HepG2 (cell line): Measurements from ENCODE around the gene PRMT7. TPM values are rescaled to one million over a fixed set of nuclear protein-coding genes. Genes with fewer than 3 reads are reported as not detected.

ENCODE experiments used
- CEBPB ChIP-seq: IDR thresholded peaks from 2 replicates; pipeline ENCODE4 v1.6.1; 2011; ENCODE audit warnings: low read depth, low read length, improper control_type of control experiment, borderline replicate concordance
- ELF3 ChIP-seq: IDR thresholded peaks from 2 replicates; pipeline ENCODE4 v1.6.1; 2016; ENCODE audit warnings: missing genetic modification reagents, missing compliant biosample characterization
- FOSL1 ChIP-seq: sonication (generic); formaldehyde crosslinking; IDR thresholded peaks from 2 replicates; pipeline ENCODE4 v1.9.0; 2021; ENCODE audit warnings: missing genetic modification reagents, borderline replicate concordance
- FUBP1 ChIP-seq: sonication (generic); formaldehyde crosslinking; IDR thresholded peaks from 2 replicates; pipeline ENCODE4 v1.5.1; 2020; ENCODE audit warnings: missing genetic modification reagents, mild to moderate bottlenecking, borderline replicate concordance
- HNF4A ChIP-seq: sonication (generic); formaldehyde crosslinking; IDR thresholded peaks from 2 replicates; pipeline ENCODE4 v1.4.0; 2020; ENCODE audit warnings: missing genetic modification reagents
- KAT2B ChIP-seq: fragments of 150-350 bp; IDR thresholded peaks from 2 replicates; pipeline ENCODE4 v1.6.1; 2014; ENCODE audit warnings: low read depth, low read length, borderline replicate concordance
- KDM4B ChIP-seq: sonication (generic); formaldehyde crosslinking; IDR thresholded peaks from 2 replicates; pipeline ENCODE4 v1.4.0; 2020; ENCODE audit warnings: missing genetic modification reagents
- NR2F1 ChIP-seq, 2 experiments: fragments of 450-650 bp in 1 of 2; formaldehyde crosslinking in 1 of 2; IDR thresholded peaks; 2 replicates each; pipeline versions ENCODE4 v1.5.0 to v1.6.1; 2016 to 2020; ENCODE audit warnings: mild to moderate bottlenecking in 1 of 2, missing compliant biosample characterization in 1 of 2, missing genetic modification reagents in 1 of 2, moderate library complexity in 1 of 2
- SNAI1 ChIP-seq: sonication (generic); formaldehyde crosslinking; IDR thresholded peaks from 2 replicates; pipeline ENCODE4 v1.5.0; 2020; ENCODE audit warnings: mild to moderate bottlenecking, missing genetic modification reagents, borderline replicate concordance
- SPEN ChIP-seq: sonication (generic); formaldehyde crosslinking; IDR thresholded peaks from 2 replicates; pipeline ENCODE4 v1.5.1; 2020; ENCODE audit warnings: low read depth, mild to moderate bottlenecking, missing genetic modification reagents
- THYN1 ChIP-seq: sonication (generic); formaldehyde crosslinking; IDR thresholded peaks from 2 replicates; pipeline ENCODE4 v1.8.1; 2023; ENCODE audit warnings: low read depth, mild to moderate bottlenecking, moderate library complexity, missing genetic modification reagents, borderline replicate concordance
- YY1 ChIP-seq: IDR thresholded peaks from 2 replicates; pipeline ENCODE4 v1.6.1; 2011; ENCODE audit warnings: low read length, low read depth, moderate library complexity, mild to moderate bottlenecking; ENCODE audit not compliant: insufficient read depth, insufficient replicate concordance
- ZBTB38 ChIP-seq: sonication (generic); formaldehyde crosslinking; IDR thresholded peaks from 2 replicates; pipeline ENCODE4 v1.5.1; 2020; ENCODE audit warnings: mild to moderate bottlenecking, missing genetic modification reagents
- ZNF343 ChIP-seq: sonication (generic); formaldehyde crosslinking; IDR thresholded peaks from 2 replicates; pipeline ENCODE4 v1.4.0; 2020; ENCODE audit warnings: mild to moderate bottlenecking, missing genetic modification reagents
- ZNF552 ChIP-seq: sonication (generic); formaldehyde crosslinking; IDR thresholded peaks from 2 replicates; pipeline ENCODE4 v1.9.0; 2022; ENCODE audit warnings: missing genetic modification reagents, mild to moderate bottlenecking, borderline replicate concordance
- ZNF781 ChIP-seq: sonication (generic); formaldehyde crosslinking; IDR thresholded peaks from 2 replicates; pipeline ENCODE4 v1.5.1; 2020; ENCODE audit warnings: borderline replicate concordance, mild to moderate bottlenecking, missing genetic modification reagents; ENCODE audit errors: not compliant biosample characterization
- polyA plus RNA-seq, 8 experiments: library from polyadenylated mRNA; depleted of rRNA in 3 of 8; stranded (reverse) in 7 of 8; unstranded in 1 of 8; fragments of >200 nt; fragmentation: Illumina TruSeq in 4 of 8; extraction: Trizol in 4 of 8; gene quantifications; 2 replicates each; pipeline versions ENCODE4 v1.2.1 to v1.2.3, GENCODE V29; 2011 to 2016; ENCODE audit warnings: low read depth in 4 of 8, missing spikeins in 1 of 8, mixed read lengths in 1 of 8; ENCODE audit not compliant: insufficient read depth in 1 of 8
- total RNA-seq, 5 experiments: library from RNA; depleted of rRNA; stranded (reverse); fragments of >200 nt; fragmentation: Illumina TruSeq; extraction: Trizol; gene quantifications; 2 replicates each; pipeline ENCODE4 v1.2.3, GENCODE V29; 2016; ENCODE audit warnings: low read depth in 1 of 5
- TF ChIP-seq, protein P1 (sequence below): sonication (generic); formaldehyde crosslinking; IDR thresholded peaks from 2 replicates; pipeline ENCODE4 v1.4.0; 2020; ENCODE audit warnings: missing genetic modification reagents, borderline replicate concordance
- TF ChIP-seq, protein P2 (sequence below): sonication (generic); formaldehyde crosslinking; IDR thresholded peaks from 2 replicates; pipeline ENCODE4 v1.9.0; 2021; ENCODE audit warnings: missing genetic modification reagents, mild to moderate bottlenecking, borderline replicate concordance

Gene PRMT7
- total and polyA plus RNA-seq, 2 of the 13 experiments (the other 11 are each of a cell fraction or from before 2014, with no cell fraction given): 47.5 to 55.0 TPM

- TF ChIP-seq, protein P1, sequence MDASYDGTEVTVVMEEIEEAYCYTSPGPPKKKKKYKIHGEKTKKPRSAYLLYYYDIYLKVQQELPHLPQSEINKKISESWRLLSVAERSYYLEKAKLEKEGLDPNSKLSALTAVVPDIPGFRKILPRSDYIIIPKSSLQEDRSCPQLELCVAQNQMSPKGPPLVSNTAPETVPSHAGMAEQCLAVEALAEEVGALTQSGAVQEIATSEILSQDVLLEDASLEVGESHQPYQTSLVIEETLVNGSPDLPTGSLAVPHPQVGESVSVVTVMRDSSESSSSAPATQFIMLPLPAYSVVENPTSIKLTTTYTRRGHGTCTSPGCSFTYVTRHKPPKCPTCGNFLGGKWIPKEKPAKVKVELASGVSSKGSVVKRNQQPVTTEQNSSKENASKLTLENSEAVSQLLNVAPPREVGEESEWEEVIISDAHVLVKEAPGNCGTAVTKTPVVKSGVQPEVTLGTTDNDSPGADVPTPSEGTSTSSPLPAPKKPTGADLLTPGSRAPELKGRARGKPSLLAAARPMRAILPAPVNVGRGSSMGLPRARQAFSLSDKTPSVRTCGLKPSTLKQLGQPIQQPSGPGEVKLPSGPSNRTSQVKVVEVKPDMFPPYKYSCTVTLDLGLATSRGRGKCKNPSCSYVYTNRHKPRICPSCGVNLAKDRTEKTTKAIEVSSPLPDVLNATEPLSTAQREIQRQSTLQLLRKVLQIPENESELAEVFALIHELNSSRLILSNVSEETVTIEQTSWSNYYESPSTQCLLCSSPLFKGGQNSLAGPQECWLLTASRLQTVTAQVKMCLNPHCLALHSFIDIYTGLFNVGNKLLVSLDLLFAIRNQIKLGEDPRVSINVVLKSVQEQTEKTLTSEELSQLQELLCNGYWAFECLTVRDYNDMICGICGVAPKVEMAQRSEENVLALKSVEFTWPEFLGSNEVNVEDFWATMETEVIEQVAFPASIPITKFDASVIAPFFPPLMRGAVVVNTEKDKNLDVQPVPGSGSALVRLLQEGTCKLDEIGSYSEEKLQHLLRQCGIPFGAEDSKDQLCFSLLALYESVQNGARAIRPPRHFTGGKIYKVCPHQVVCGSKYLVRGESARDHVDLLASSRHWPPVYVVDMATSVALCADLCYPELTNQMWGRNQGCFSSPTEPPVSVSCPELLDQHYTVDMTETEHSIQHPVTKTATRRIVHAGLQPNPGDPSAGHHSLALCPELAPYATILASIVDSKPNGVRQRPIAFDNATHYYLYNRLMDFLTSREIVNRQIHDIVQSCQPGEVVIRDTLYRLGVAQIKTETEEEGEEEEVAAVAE (CRISPR knock-in tag): peak; percentile 65
- no peak; the same call in 1 of the 2 replicates for TF ChIP-seq ZBTB38 (CRISPR knock-in tag)
- no peak for TF ChIP-seq ZNF343 (CRISPR knock-in tag)
- no peak for TF ChIP-seq ZNF552 (CRISPR knock-in tag)
- peak; percentile 93 for TF ChIP-seq FOSL1
- peak; percentile 72 for TF ChIP-seq HNF4A (CRISPR knock-in tag)
- TF ChIP-seq, protein P2, sequence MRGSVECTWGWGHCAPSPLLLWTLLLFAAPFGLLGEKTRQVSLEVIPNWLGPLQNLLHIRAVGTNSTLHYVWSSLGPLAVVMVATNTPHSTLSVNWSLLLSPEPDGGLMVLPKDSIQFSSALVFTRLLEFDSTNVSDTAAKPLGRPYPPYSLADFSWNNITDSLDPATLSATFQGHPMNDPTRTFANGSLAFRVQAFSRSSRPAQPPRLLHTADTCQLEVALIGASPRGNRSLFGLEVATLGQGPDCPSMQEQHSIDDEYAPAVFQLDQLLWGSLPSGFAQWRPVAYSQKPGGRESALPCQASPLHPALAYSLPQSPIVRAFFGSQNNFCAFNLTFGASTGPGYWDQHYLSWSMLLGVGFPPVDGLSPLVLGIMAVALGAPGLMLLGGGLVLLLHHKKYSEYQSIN: no peak; the same call in 1 of the 2 replicates
- TF ChIP-seq SPEN (CRISPR knock-in tag): no peak
- peak; percentile 66; the same call in 1 of the 2 replicates for TF ChIP-seq FUBP1 (CRISPR knock-in tag)
- no peak for TF ChIP-seq THYN1 (CRISPR knock-in tag)
- peak; percentile 91 for TF ChIP-seq CEBPB
- TF ChIP-seq KAT2B: no peak
- TF ChIP-seq YY1: no peak
- TF ChIP-seq ZNF781 (CRISPR knock-in tag): peak; percentile 37
- TF ChIP-seq NR2F1 (CRISPR knock-in tag; IDR thresholded peaks at IDR 0.05): peak in 1 of 2 experiments; percentile 46; a peak in 1 of 4 replicates
- peak; percentile 94; the same call in 1 of the 2 replicates for TF ChIP-seq SNAI1
- TF ChIP-seq ELF3 (CRISPR knock-in tag): peak; percentile 94
- TF ChIP-seq KDM4B (CRISPR knock-in tag): peak; percentile 70; the same call in 1 of the 2 replicates
Observed at GRCh38 chr16:68265078-68265920, 45.5 kb upstream of the PRMT7 start (continued).
